ENCODE measurements around the gene TESK1. TPM values are rescaled to one million over a fixed set of nuclear protein-coding genes. Genes with fewer than 3 reads are reported as not detected.

TESK1 gene, protein sequence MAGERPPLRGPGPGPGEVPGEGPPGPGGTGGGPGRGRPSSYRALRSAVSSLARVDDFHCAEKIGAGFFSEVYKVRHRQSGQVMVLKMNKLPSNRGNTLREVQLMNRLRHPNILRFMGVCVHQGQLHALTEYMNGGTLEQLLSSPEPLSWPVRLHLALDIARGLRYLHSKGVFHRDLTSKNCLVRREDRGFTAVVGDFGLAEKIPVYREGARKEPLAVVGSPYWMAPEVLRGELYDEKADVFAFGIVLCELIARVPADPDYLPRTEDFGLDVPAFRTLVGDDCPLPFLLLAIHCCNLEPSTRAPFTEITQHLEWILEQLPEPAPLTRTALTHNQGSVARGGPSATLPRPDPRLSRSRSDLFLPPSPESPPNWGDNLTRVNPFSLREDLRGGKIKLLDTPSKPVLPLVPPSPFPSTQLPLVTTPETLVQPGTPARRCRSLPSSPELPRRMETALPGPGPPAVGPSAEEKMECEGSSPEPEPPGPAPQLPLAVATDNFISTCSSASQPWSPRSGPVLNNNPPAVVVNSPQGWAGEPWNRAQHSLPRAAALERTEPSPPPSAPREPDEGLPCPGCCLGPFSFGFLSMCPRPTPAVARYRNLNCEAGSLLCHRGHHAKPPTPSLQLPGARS
- polyA plus RNA-seq (2013, experiment 1 of 4), result 24.1 TPM
- polyA plus RNA-seq (2013, experiment 2 of 4), result 19.7 TPM
- polyA plus RNA-seq (2013, experiment 3 of 4), result 17.9 TPM
- 21.4 TPM for polyA plus RNA-seq (2013, experiment 4 of 4)

DNA sequence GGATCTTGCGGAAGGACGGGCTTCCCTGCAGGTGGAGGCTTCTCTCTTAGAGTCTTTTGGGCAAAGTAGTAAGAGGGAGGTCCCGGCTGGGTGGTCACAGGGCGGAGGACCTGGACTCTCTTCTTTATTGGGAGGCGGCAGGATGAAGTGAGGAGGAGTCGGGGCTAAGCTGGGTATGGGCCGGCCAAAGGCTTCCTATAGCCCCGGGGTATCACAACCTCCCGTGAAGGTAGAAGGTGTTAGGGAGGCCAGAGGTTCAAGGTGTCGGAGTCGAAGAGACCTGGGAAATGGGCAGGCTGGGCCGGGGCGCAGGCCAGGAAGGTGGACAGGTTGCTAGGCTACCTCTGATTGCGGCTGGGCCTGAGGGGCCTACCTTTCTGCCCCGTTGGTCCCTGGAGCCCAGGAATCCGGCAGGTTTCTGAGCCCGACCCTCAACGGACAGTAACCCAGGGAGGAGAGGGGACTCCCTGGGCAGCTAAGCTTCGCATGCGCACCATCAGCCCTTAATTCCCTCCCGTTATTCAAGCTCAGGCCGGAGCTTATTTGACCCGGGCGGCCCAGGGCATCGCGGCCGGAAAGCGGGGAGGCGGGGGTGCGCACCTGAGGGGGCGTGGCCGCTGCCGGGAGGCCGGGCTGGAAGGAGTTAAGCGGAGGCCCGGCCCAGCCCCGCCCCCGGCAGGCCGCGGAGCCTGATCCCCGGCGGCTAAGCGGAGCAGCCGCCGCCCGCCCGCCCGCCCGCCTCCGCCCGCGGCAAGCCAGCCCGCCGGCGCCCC, at the start of gene TESK1:
TSS of gene TESK1 (plus strand) at position 685 of the 773 bp plus-strand sequence. CDS start 358 bp downstream, outside the sequence.
- H3K27me3 ChIP-seq (ENCODE audit: control insufficient read depth, insufficient read depth, low read length, poor library complexity, severe bottlenecking), result no peaks in the 10 kb centered on the region
- peak within 1 kb of the TSS; percentile 71 for H3K4me3 ChIP-seq (ENCODE audit: insufficient read depth, low read depth, low read length)
- H3K4me1 ChIP-seq (ENCODE audit: control insufficient read depth, insufficient read depth, low read length), result peaks cover 7% of the 10 kb centered on the region
- peak within 1 kb of the TSS; percentile 61 for H3K27ac ChIP-seq (ENCODE audit: insufficient read depth, low read depth, low read length, poor library complexity, severe bottlenecking)
- H3K36me3 ChIP-seq (ENCODE audit: control insufficient read depth, insufficient read depth, low read length), result peaks cover 6% of the 10 kb centered on the region
- 1% methylated on average over 55 of the region's 55 CpGs for WGBS, 2 experiments
- no peaks in the 10 kb centered on the region for H3K9me3 ChIP-seq (ENCODE audit: control insufficient read depth, low read length)

DNA sequence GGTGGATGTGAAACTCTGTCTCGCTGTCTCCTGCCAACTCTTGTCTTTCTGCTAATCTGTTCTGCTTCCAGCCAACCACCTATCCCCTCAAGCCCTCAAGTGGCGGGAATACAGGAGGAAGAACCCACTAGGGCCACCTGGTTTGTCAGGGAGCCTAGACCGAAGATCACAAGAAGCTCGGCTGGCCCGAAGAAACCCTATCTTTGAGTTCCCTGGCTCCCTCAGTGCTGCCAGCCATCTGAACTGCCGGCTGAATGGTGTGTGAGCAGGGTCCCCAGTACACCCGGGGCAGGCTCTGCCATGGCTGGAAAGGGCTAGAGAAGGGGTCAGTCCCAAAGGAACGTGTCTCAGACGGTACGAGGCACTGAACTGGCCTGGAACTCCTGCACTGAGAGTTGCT, 49.2 kb upstream of the TESK1 start:
- no peaks in the 10 kb centered on the region for H3K36me3 ChIP-seq (ENCODE audit: control insufficient read depth, insufficient read depth, low read length)
- peaks cover 5% of the 10 kb centered on the region for H3K4me1 ChIP-seq (ENCODE audit: control insufficient read depth, insufficient read depth, low read length)
- no peak overlapping the region for H3K27ac ChIP-seq (ENCODE audit: insufficient read depth, low read depth, low read length, poor library complexity, severe bottlenecking)
- H3K27me3 ChIP-seq (ENCODE audit: control insufficient read depth, insufficient read depth, low read length, poor library complexity, severe bottlenecking), result no peaks in the 10 kb centered on the region
- no peaks in the 10 kb centered on the region for H3K9me3 ChIP-seq (ENCODE audit: control insufficient read depth, low read length)
- WGBS, 2 experiments, result 92 to 97% methylated on average over 10 of the region's 10 CpGs
- no peak overlapping the region for H3K4me3 ChIP-seq (ENCODE audit: insufficient read depth, low read depth, low read length)

DNA sequence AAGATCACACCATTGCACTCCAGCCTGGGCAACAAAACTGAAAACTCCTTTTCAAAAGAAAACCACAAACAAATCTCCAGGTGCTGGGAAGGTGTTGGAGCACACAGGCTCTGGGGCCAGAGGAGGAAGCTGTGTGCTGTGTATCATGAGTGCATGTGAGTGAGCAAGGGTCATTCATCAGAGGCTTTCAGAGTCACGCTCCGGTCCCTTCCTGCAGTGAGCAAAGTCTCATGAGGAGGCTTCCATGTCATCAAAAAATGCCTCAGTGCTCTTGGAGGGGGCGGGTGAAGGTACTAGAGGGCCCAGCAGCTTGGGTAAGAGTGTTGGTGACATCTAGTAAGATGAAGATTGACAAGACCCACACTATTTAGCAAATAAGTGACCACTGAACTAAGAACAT, 48.3 kb upstream of the TESK1 start:
- Histone ChIP-seq H3K9me3 (ENCODE audit: control insufficient read depth, low read length) (no peaks in the 10 kb centered on the region), H3K27ac (ENCODE audit: insufficient read depth, low read depth, low read length, poor library complexity, severe bottlenecking) (no peak overlapping the region), H3K36me3 (ENCODE audit: control insufficient read depth, insufficient read depth, low read length) (no peaks in the 10 kb centered on the region), H3K27me3 (ENCODE audit: control insufficient read depth, insufficient read depth, low read length, poor library complexity, severe bottlenecking) (no peaks in the 10 kb centered on the region), H3K4me3 (ENCODE audit: insufficient read depth, low read depth, low read length) (no peak overlapping the region), H3K4me1 (ENCODE audit: control insufficient read depth, insufficient read depth, low read length) (peaks cover 5% of the 10 kb centered on the region)
- WGBS, 2 experiments, result 88 to 94% methylated on average over 3 of the region's 3 CpGs

DNA sequence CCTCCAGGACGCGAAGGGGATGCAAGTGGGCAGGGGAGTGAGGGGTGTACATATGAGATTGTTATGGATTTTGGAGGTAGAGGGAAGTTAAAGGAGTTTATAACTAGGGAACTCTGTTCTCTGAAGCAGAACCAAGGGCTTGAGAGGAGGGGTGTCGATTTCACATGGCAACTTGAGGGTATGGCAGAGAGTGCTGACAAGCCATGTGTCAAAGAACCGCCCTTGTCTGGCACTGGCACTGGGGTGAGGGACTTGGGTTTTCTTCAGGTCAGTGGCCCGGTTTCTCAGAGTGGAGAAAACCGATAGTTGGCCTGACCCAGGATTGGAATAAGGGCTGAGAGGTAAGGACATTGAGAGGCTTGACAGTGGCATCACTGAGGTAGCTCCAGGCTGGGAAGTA, 47.7 kb upstream of the TESK1 start:
- H3K27me3 ChIP-seq (ENCODE audit: control insufficient read depth, insufficient read depth, low read length, poor library complexity, severe bottlenecking), result no peaks in the 10 kb centered on the region
- no peak overlapping the region for H3K4me3 ChIP-seq (ENCODE audit: insufficient read depth, low read depth, low read length)
- 96% methylated on average over 6 of the region's 6 CpGs for WGBS, 2 experiments
- H3K4me1 ChIP-seq (ENCODE audit: control insufficient read depth, insufficient read depth, low read length), result peaks cover 5% of the 10 kb centered on the region
- no peaks in the 10 kb centered on the region for H3K9me3 ChIP-seq (ENCODE audit: control insufficient read depth, low read length)
- H3K36me3 ChIP-seq (ENCODE audit: control insufficient read depth, insufficient read depth, low read length), result no peaks in the 10 kb centered on the region
- no peak overlapping the region for H3K27ac ChIP-seq (ENCODE audit: insufficient read depth, low read depth, low read length, poor library complexity, severe bottlenecking)

DNA sequence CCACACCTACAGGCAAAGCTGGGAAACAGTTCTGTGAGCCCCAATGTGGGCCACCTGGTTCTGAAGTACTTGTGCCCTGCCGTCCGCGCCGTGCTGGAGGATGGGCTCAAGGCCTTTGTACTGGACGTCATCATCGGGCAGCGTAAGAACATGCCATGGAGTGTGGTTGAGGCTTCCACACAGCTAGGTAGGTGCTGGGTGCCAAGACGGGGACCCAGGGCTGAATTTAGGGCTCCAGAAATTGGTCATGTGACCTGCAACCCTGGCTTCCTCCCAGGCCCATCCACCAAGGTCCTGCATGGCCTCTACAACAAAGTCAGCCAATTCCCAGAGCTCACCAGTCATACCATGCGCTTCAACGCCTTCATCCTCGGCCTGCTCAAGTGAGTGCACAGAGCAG, 46.9 kb upstream of the TESK1 start:
- H3K27me3 ChIP-seq (ENCODE audit: control insufficient read depth, insufficient read depth, low read length, poor library complexity, severe bottlenecking), result no peaks in the 10 kb centered on the region
- no peak overlapping the region for H3K4me3 ChIP-seq (ENCODE audit: insufficient read depth, low read depth, low read length)
- H3K36me3 ChIP-seq (ENCODE audit: control insufficient read depth, insufficient read depth, low read length), result no peaks in the 10 kb centered on the region
- peaks cover 5% of the 10 kb centered on the region for H3K4me1 ChIP-seq (ENCODE audit: control insufficient read depth, insufficient read depth, low read length)
- WGBS, 2 experiments, result 94% methylated on average over 11 of the region's 11 CpGs
- no peaks in the 10 kb centered on the region for H3K9me3 ChIP-seq (ENCODE audit: control insufficient read depth, low read length)
- no peak overlapping the region for H3K27ac ChIP-seq (ENCODE audit: insufficient read depth, low read depth, low read length, poor library complexity, severe bottlenecking)

DNA sequence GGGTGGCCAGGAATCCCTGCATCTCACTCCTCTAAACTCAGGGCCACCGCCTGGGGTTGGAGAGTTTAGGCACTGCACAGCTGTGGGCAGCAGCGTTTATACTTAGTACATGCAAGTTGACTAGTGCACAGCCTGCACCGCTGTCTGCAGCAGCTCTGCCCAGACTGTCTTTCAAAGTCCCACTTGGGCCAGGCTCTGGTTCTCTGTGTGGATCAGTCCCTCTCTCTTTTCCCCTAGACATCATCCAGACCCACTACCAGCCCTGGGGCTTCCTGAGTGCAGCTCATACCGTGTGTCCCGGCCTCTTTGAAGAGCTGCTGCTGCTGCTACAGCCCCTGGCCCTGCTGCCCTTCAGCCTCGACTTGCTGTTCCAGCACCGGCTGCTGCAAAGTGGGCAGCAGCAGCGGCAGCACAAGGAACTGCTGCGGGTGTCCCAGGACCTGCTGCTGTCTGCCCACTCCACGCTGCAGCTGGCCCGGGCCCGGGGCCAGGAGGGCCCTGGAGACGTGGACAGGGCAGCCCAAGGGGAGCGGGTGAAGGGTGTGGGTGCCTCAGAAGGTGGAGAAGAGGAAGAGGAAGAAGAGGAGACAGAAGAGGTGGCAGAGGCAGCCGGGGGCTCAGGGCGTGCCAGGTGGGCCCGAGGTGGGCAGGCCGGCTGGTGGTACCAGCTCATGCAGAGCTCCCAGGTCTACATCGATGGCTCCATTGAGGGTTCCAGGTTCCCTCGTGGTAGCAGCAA, 45.1 kb upstream of the TESK1 start:
- H3K4me3 ChIP-seq (ENCODE audit: insufficient read depth, low read depth, low read length), result no peak overlapping the region
- H3K27ac ChIP-seq (ENCODE audit: insufficient read depth, low read depth, low read length, poor library complexity, severe bottlenecking), result no peak overlapping the region
- no peaks in the 10 kb centered on the region for H3K36me3 ChIP-seq (ENCODE audit: control insufficient read depth, insufficient read depth, low read length)
- H3K9me3 ChIP-seq (ENCODE audit: control insufficient read depth, low read length), result no peaks in the 10 kb centered on the region
- WGBS, 2 experiments, result 95% methylated on average over 20 of the region's 20 CpGs
- H3K27me3 ChIP-seq (ENCODE audit: control insufficient read depth, insufficient read depth, low read length, poor library complexity, severe bottlenecking), result no peaks in the 10 kb centered on the region
- peaks cover 3% of the 10 kb centered on the region for H3K4me1 ChIP-seq (ENCODE audit: control insufficient read depth, insufficient read depth, low read length)

DNA sequence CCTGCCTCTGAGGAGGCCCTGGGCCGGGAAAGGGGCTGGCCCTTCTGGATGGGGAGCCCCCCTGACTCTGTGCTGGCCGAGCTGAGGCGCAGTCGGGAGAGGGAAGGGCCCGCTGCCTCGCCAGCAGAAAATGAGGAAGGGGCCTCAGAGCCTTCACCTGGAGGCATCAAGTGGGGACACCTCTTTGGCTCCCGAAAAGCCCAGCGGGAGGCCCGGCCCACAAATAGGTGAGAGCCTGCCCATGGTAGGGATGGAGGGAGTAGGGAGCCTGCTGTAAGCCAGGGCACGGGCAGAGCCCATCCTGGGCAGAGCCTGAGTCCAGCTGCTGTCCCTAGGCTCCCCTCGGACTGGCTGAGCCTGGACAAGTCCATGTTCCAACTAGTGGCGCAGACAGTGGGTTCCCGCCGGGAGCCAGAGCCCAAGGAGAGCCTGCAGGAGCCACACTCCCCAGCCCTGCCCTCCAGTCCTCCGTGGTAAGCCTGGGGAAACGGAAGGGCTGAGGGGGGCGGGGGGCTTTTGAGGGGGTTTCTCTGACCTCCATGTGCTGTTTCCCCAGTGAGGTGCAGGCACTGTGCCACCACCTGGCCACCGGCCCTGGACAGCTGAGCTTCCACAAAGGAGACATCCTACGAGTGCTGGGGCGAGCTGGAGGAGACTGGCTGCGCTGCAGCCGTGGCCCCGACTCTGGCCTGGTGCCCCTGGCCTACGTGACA, 44.3 kb upstream of the TESK1 start:
- Histone ChIP-seq H3K27me3 (ENCODE audit: control insufficient read depth, insufficient read depth, low read length, poor library complexity, severe bottlenecking) (no peaks in the 10 kb centered on the region), H3K4me1 (ENCODE audit: control insufficient read depth, insufficient read depth, low read length) (peaks cover 3% of the 10 kb centered on the region), H3K9me3 (ENCODE audit: control insufficient read depth, low read length) (no peaks in the 10 kb centered on the region), H3K27ac (ENCODE audit: insufficient read depth, low read depth, low read length, poor library complexity, severe bottlenecking) (no peak overlapping the region), H3K4me3 (ENCODE audit: insufficient read depth, low read depth, low read length) (no peak overlapping the region), H3K36me3 (ENCODE audit: control insufficient read depth, insufficient read depth, low read length) (no peaks in the 10 kb centered on the region)
- WGBS, 2 experiments, result 92 to 94% methylated on average over 24 of the region's 24 CpGs

DNA sequence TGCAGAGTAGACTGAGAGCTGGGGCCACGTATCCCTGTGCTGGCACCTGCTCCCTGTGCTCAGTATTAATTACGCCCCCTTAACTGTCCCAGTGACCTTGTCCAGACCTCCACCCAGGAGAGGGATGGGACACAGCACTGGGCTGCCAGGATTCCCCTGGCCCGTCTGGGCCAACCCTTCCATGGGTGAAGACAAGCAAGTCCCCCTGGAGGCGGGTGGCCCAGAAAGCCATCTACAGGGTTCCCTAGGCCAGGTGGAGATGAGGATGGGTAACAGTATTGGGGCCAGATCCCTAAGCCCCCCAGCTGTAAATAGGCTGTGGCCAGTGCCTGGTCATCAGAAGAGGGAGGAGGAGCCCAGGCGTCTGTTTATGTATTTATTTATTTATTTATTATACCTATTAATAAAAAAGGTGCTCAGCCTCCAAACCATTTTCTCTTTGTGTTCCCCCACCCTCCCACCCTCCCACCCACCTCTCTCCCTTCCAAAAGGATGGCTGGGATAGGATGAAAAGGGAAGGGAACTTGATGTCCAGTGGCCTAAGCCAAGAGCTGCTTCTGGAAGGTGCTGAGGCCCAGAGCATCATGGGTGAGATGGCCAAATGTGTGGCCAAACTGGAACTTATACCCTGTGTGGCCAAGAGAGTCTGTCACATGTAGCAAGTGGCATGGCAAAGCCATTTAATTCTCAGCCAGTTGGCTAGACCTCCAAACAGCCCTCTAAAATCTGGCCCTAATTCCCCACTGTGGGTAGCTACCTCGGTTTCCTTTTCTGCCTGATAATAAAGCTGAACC, 43.4 kb upstream of the TESK1 start:
- Histone ChIP-seq H3K27ac (ENCODE audit: insufficient read depth, low read depth, low read length, poor library complexity, severe bottlenecking) (no peak overlapping the region), H3K9me3 (ENCODE audit: control insufficient read depth, low read length) (no peaks in the 10 kb centered on the region), H3K4me1 (ENCODE audit: control insufficient read depth, insufficient read depth, low read length) (peaks cover 3% of the 10 kb centered on the region), H3K27me3 (ENCODE audit: control insufficient read depth, insufficient read depth, low read length, poor library complexity, severe bottlenecking) (no peaks in the 10 kb centered on the region), H3K4me3 (ENCODE audit: insufficient read depth, low read depth, low read length) (no peak overlapping the region), H3K36me3 (ENCODE audit: control insufficient read depth, insufficient read depth, low read length) (no peaks in the 10 kb centered on the region)
- WGBS, 2 experiments, result 83% methylated on average over 5 of the region's 6 CpGs

Data from ectodermal cell (in vitro differentiated cells).